SK-N-SH (cell line): ENCODE measurements around the gene KCNJ3. TPM values are rescaled to one million over a fixed set of nuclear protein-coding genes. Genes with fewer than 3 reads are reported as not detected.

Source experiments
- CTCF ChIA-PET: fragments of 300-600, 350-600 bp; formaldehyde crosslinking; extraction: SDS; loops from one replicate; lab custom pipeline; 2021; lab: Yijun Ruan, JAX
- POLR2A ChIA-PET: fragments of 350-600 bp; sonication (Branson Sonifier 250); formaldehyde crosslinking; extraction: SDS; loops from one replicate; lab custom pipeline; 2020; ENCODE audit warnings: antibody characterized with exemption, inconsistent platforms; lab: Yijun Ruan, JAX
- DNase-seq: peaks from one replicate; pipeline ENCODE4 v3.0.0; 2012
- H2AFZ ChIP-seq: fragments of 200-600 bp; sonication (generic); 2 replicates; pipeline ENCODE4 v1.8.1; 2016; ENCODE audit warnings: antibody characterized with exemption, mild to moderate bottlenecking, low read depth
- H3F3A ChIP-seq: fragments of 200-600 bp; sonication (generic); replicated peaks from 2 replicates; pipeline ENCODE3; 2016; ENCODE audit warnings: antibody characterized with exemption, mild to moderate bottlenecking; ENCODE audit not compliant: insufficient read depth
- H3K27ac ChIP-seq, 2 experiments: fragments of 200-500 bp in 1 of 2; fragments of 200-600 bp in 1 of 2; sonication (Bioruptor generic) in 1 of 2; sonication (generic), shearing (Covaris generic) in 1 of 2; 2 replicates each; pipeline versions ENCODE4 v1.5.1 to v1.6.1; 2014 to 2016; ENCODE audit warnings: low read depth in 2 of 2, inconsistent platforms in 1 of 2, low read length in 1 of 2, mild to moderate bottlenecking in 1 of 2, mixed read lengths in 1 of 2
- H3K27me3 ChIP-seq: fragments of 200-600 bp; sonication (generic), shearing (Covaris generic); 2 replicates; pipeline ENCODE4 v1.6.1; 2016; ENCODE audit warnings: mixed run types; ENCODE audit not compliant: insufficient read depth
- H3K36me3 ChIP-seq, 2 experiments: fragments of 200-500 bp in 1 of 2; fragments of 200-600 bp in 1 of 2; sonication (Bioruptor generic) in 1 of 2; sonication (generic) in 1 of 2; replicated peaks in 1 of 2; 2 replicates each; pipeline versions ENCODE3 to v1.5.1; 2014 to 2016; ENCODE audit warnings: low read length in 1 of 2, mild to moderate bottlenecking in 1 of 2; ENCODE audit not compliant: insufficient read depth in 2 of 2, control insufficient read depth in 1 of 2
- H3K4me1 ChIP-seq, 2 experiments: fragments of 200-500 bp in 1 of 2; fragments of 200-600 bp in 1 of 2; sonication (Bioruptor generic) in 1 of 2; sonication (generic), shearing (Covaris generic) in 1 of 2; 2 replicates each; pipeline versions ENCODE4 v1.5.1 to v1.6.1; 2014 to 2016; ENCODE audit warnings: low read depth in 1 of 2, low read length in 1 of 2, mixed run types in 1 of 2; ENCODE audit not compliant: insufficient read depth in 2 of 2, control insufficient read depth in 1 of 2
- H3K4me2 ChIP-seq: fragments of 200-600 bp; sonication (generic), shearing (Covaris generic); 2 replicates; pipeline ENCODE4 v1.6.1; 2017; ENCODE audit warnings: mixed run types
- H3K4me3 ChIP-seq, 2 experiments: fragments of 200-500 bp in 1 of 2; fragments of 200-600 bp in 1 of 2; sonication (Bioruptor generic) in 1 of 2; sonication (generic), shearing (Covaris generic) in 1 of 2; 2 replicates each; pipeline versions ENCODE4 v1.5.1 to v1.8.1; 2014 to 2016; ENCODE audit warnings: low read depth in 2 of 2, inconsistent platforms in 1 of 2, low read length in 1 of 2, mild to moderate bottlenecking in 1 of 2, mixed read lengths in 1 of 2, moderate library complexity in 1 of 2
- H3K79me2 ChIP-seq: fragments of 200-600 bp; sonication (generic); 2 replicates; pipeline ENCODE4 v1.8.1; 2017; ENCODE audit warnings: mild to moderate bottlenecking; ENCODE audit not compliant: insufficient read depth
- H3K9ac ChIP-seq: fragments of 200-600 bp; sonication (generic); 2 replicates; pipeline ENCODE4 v1.6.1; 2017; ENCODE audit warnings: mixed run types
- H3K9me2 ChIP-seq: fragments of 200-600 bp; sonication (generic); 2 replicates; pipeline ENCODE4 v1.6.1; 2017; ENCODE audit warnings: mixed run types
- H3K9me3 ChIP-seq: fragments of 200-600 bp; sonication (generic); 2 replicates; pipeline ENCODE4 v1.6.1; 2017; ENCODE audit warnings: mixed run types, mild to moderate bottlenecking, moderate library complexity
- H4K20me1 ChIP-seq: fragments of 200-600 bp; sonication (generic); 2 replicates; pipeline ENCODE4 v1.6.1; 2017; ENCODE audit warnings: mild to moderate bottlenecking, mixed run types; ENCODE audit not compliant: insufficient read depth
- ELF1 ChIP-seq: IDR thresholded peaks from 2 replicates; pipeline ENCODE4 v1.4.0; 2012
- EP300 ChIP-seq, 2 experiments: IDR thresholded peaks; 2 replicates each; pipeline versions ENCODE4 v1.4.0 to v1.6.1; 2012; ENCODE audit warnings: borderline replicate concordance in 1 of 2, low read depth in 1 of 2, low read length in 1 of 2
- EZH2phosphoT487 ChIP-seq: fragments of 200-600 bp; sonication (generic); IDR thresholded peaks from 2 replicates; pipeline ENCODE4 v1.6.1; 2017; ENCODE audit warnings: low read depth, mixed run types, mild to moderate bottlenecking, antibody characterized with exemption, moderate library complexity, borderline replicate concordance
- FOSL2 ChIP-seq: IDR thresholded peaks from 2 replicates; pipeline ENCODE4 v1.4.0; 2012; ENCODE audit warnings: low read depth, mild to moderate bottlenecking, moderate library complexity, borderline replicate concordance
- FOXJ3 ChIP-seq: sonication (generic); formaldehyde crosslinking; IDR thresholded peaks from 2 replicates; pipeline ENCODE4 v1.5.1; 2020; ENCODE audit warnings: mild to moderate bottlenecking, missing genetic modification reagents
- GABPA ChIP-seq: IDR thresholded peaks from 2 replicates; pipeline ENCODE4 v1.4.0; 2012; ENCODE audit warnings: low read depth, mild to moderate bottlenecking
- GATA2 ChIP-seq: sonication (generic); formaldehyde crosslinking; IDR thresholded peaks from 2 replicates; pipeline ENCODE4 v1.5.0; 2020; ENCODE audit warnings: mild to moderate bottlenecking, missing genetic modification reagents
- JUND ChIP-seq: IDR thresholded peaks from 2 replicates; pipeline ENCODE4 v1.4.0; 2012
- MEF2A ChIP-seq: IDR thresholded peaks from 2 replicates; pipeline ENCODE4 v1.4.0; 2012; ENCODE audit warnings: low read depth, borderline replicate concordance
- MXI1 ChIP-seq: IDR thresholded peaks from 2 replicates; pipeline ENCODE4 v1.6.1; 2012; ENCODE audit warnings: mild to moderate bottlenecking, low read depth, low read length, improper control_type of control experiment
- NRF1 ChIP-seq: IDR thresholded peaks from 2 replicates; pipeline ENCODE4 v1.6.1; 2012; ENCODE audit warnings: low read depth, mild to moderate bottlenecking, low read length
- POLR2AphosphoS5 ChIP-seq: IDR thresholded peaks from 2 replicates; pipeline ENCODE4 v1.6.1; 2012; ENCODE audit warnings: low read depth, low read length
- RCOR1 ChIP-seq: fragments of 150-350 bp; IDR thresholded peaks from 2 replicates; pipeline ENCODE4 v1.6.1; 2017; ENCODE audit warnings: antibody characterized with exemption, low read length
- RXRA ChIP-seq: IDR thresholded peaks from 2 replicates; pipeline ENCODE4 v1.4.0; 2012; ENCODE audit warnings: low read depth, mild to moderate bottlenecking, borderline replicate concordance
- SIN3A ChIP-seq: IDR thresholded peaks from 2 replicates; pipeline ENCODE4 v1.6.1; 2012; ENCODE audit warnings: low read depth, mild to moderate bottlenecking, low read length, moderate library complexity, borderline replicate concordance
- TAF1 ChIP-seq: IDR thresholded peaks from 2 replicates; pipeline ENCODE4 v1.6.1; 2012; ENCODE audit warnings: low read depth, mild to moderate bottlenecking, low read length, moderate library complexity, borderline replicate concordance
- TCF12 ChIP-seq: IDR thresholded peaks from 2 replicates; pipeline ENCODE4 v1.4.0; 2012
- TEAD4 ChIP-seq: IDR thresholded peaks from 2 replicates; pipeline ENCODE4 v1.4.0; 2012; ENCODE audit warnings: mild to moderate bottlenecking, borderline replicate concordance; ENCODE audit not compliant: insufficient read depth
- WGBS: methylation state at CpG from one replicate; pipeline ENCODE4 v1.1.6; 2017; ENCODE audit warnings: low lambda C conversion rate; 5-methylcytosine and 5-hydroxymethylcytosine counted together
- polyA plus RNA-seq, 3 experiments: library from polyadenylated mRNA; depleted of rRNA; stranded (reverse); fragments of >200 nt; gene quantifications; 2 replicates each; pipeline ENCODE4 v1.2.3, GENCODE V29; 2012
- TF ChIP-seq, protein P1 (sequence below): IDR thresholded peaks from 2 replicates; pipeline ENCODE4 v1.4.0; 2012; ENCODE audit warnings: low read depth, borderline replicate concordance
- TF ChIP-seq, protein P2 (sequence below): fragments of 200-600 bp; sonication (generic); IDR thresholded peaks from 2 replicates; pipeline ENCODE4 v1.6.1; 2017; ENCODE audit warnings: antibody characterized with exemption, mild to moderate bottlenecking, moderate library complexity

The KCNJ3 gene
- polyA plus RNA-seq, 1 of the 3 experiments (the other 2 are of a cell fraction) = not detected

DNA sequence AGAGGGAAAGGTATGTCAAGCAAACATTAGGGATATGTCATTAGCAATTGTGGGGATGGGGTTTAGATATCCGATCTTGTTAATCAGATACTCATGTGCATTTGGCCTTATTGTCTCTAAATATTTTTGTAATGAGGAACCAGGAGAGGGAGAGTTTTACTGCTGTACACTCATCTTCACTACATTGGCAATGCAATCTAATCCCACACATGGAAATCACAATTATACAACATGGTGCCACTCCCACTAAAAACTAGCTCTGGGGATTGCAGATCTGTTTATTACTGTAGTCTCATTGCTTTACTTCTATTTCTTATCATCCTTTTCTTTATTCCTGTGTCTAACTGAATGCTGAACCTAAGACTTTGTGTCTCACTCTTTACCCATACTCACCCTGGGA lies 39.6 kb upstream of the KCNJ3 start:
- Histone ChIP-seq H3K9me2 (no peaks in the 10 kb centered on the region), H3F3A (no peaks in the 10 kb centered on the region), H3K4me1 (no peaks in the 10 kb centered on the region)
- TF ChIP-seq NRF1 = no peak
- no peak for TF ChIP-seq TAF1
- TF ChIP-seq ELF1 = no peak
- no peak for TF ChIP-seq EZH2phosphoT487
- TF ChIP-seq, protein P1, sequence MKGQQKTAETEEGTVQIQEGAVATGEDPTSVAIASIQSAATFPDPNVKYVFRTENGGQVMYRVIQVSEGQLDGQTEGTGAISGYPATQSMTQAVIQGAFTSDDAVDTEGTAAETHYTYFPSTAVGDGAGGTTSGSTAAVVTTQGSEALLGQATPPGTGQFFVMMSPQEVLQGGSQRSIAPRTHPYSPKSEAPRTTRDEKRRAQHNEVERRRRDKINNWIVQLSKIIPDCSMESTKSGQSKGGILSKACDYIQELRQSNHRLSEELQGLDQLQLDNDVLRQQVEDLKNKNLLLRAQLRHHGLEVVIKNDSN = no peak
- no peak for TF ChIP-seq POLR2AphosphoS5
- TF ChIP-seq, protein P2, sequence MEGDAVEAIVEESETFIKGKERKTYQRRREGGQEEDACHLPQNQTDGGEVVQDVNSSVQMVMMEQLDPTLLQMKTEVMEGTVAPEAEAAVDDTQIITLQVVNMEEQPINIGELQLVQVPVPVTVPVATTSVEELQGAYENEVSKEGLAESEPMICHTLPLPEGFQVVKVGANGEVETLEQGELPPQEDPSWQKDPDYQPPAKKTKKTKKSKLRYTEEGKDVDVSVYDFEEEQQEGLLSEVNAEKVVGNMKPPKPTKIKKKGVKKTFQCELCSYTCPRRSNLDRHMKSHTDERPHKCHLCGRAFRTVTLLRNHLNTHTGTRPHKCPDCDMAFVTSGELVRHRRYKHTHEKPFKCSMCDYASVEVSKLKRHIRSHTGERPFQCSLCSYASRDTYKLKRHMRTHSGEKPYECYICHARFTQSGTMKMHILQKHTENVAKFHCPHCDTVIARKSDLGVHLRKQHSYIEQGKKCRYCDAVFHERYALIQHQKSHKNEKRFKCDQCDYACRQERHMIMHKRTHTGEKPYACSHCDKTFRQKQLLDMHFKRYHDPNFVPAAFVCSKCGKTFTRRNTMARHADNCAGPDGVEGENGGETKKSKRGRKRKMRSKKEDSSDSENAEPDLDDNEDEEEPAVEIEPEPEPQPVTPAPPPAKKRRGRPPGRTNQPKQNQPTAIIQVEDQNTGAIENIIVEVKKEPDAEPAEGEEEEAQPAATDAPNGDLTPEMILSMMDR = no peak
- no peak for TF ChIP-seq TCF12
- TF ChIP-seq SIN3A = no peak
- TF ChIP-seq GATA2 (CRISPR knock-in tag) = no peak
- no peak for TF ChIP-seq JUND
- no peak for TF ChIP-seq TEAD4
- TF ChIP-seq MEF2A = no peak
- no peak for TF ChIP-seq RXRA
- no peak for TF ChIP-seq FOXJ3 (CRISPR knock-in tag)
- TF ChIP-seq GABPA = no peak
- TF ChIP-seq RCOR1 = no peak
- no peak for TF ChIP-seq MXI1
- no peak for TF ChIP-seq EP300 (IDR thresholded peaks at IDR 0.05; ENCODE audit: borderline replicate concordance in 1 of 2, low read depth in 1 of 2, low read length in 1 of 2)
- TF ChIP-seq, all 33 proteins: peak for 0
- H3K27me3 ChIP-seq = no peaks in the 10 kb centered on the region
- H3K9me3 ChIP-seq = no peaks in the 10 kb centered on the region
- no peak overlapping the region for H3K4me2 ChIP-seq
- WGBS = 71% methylated on average over 1 of the region's 1 CpG
- ChIA-PET CTCF (no interaction called here), POLR2A (no interaction called here)
- DNase-seq = no peak
- no peaks in the 10 kb centered on the region for H3K79me2 ChIP-seq
- no peaks in the 10 kb centered on the region for H3K36me3 ChIP-seq
- H3K27ac ChIP-seq = no peak overlapping the region
- no peak overlapping the region for H3K9ac ChIP-seq
- H3K4me3 ChIP-seq = no peak overlapping the region
- H2AFZ ChIP-seq = no peak overlapping the region
- no peaks in the 10 kb centered on the region for H4K20me1 ChIP-seq

DNA sequence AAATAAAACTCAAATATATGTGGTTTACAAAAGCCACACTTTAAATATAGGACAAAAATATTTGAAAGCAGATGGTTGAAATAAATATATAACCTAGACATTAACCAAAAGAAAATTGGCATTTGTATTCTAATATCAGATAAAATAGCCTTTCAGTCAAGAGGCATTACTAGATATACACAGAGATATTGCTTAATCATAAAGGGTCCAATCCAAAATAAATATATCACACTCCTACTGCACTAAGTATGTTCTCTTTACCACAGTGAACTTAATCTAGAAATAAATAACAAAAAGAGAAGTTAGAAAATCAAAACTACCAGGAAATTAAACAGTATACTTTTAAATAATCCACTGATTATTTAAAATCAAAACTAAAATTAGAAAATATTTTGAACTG lies 34.2 kb upstream of the KCNJ3 start:
- TF ChIP-seq SIN3A (no peak), FOXJ3 (CRISPR knock-in tag) (no peak), FOSL2 (no peak), RXRA (no peak), RCOR1 (no peak)
- no peak for DNase-seq
- no peaks in the 10 kb centered on the region for H3K9me3 ChIP-seq
- no peak overlapping the region for H2AFZ ChIP-seq
- H4K20me1 ChIP-seq = no peaks in the 10 kb centered on the region
- no peaks in the 10 kb centered on the region for H3K9me2 ChIP-seq
- H3K79me2 ChIP-seq = no peaks in the 10 kb centered on the region
- no peak overlapping the region for H3K27ac ChIP-seq
- H3K36me3 ChIP-seq = no peaks in the 10 kb centered on the region
- no peaks in the 10 kb centered on the region for H3K27me3 ChIP-seq
- no peak overlapping the region for H3K9ac ChIP-seq
- CTCF ChIA-PET = interaction anchor here (0.6 to 1.1 kb wide), 2 partner anchors 40 to 164 kb away, joined by 3 read pairs; no protein-coding TSS in a partner anchor
- H3F3A ChIP-seq = no peaks in the 10 kb centered on the region
- POLR2A ChIA-PET = no interaction called here
- no peak overlapping the region for H3K4me2 ChIP-seq
- no peak overlapping the region for H3K4me3 ChIP-seq
- no peaks in the 10 kb centered on the region for H3K4me1 ChIP-seq
